Activated CD8-positive, alpha-beta memory T cell treated with anti-CD3 and anti-CD28 coated beads, Interleukin-2, amount 10 ng/mL, durations not matched to agents 7 days and 5 days (primary cell): Measurements from ENCODE around the gene FAM20A. TPM values are rescaled to one million over a fixed set of nuclear protein-coding genes. Genes with fewer than 3 reads are reported as not detected.

ENCODE experiments used
- ATAC-seq: fragments of 150-1000 bp; cut with Tn5 transposase; one replicate; pipeline ENCODE4 v1.10.0; 2021; ENCODE audit warnings: moderate library complexity
- CTCF ChIA-PET: fragments of 350-600 bp; sonication (Branson Sonifier 250); formaldehyde crosslinking; loops from one replicate; lab custom pipeline; 2021; ENCODE audit warnings: antibody characterized with exemption; lab: Charles Lee
- DNase-seq: peaks from one replicate; pipeline ENCODE4 v3.0.0-alpha.2; 2020
- H3K27ac Mint-ChIP-seq: one replicate; pipeline ENCODE4 v1.8.0; 2021; ENCODE audit warnings: mild to moderate bottlenecking, mixed read lengths
- H3K27me3 Mint-ChIP-seq: one replicate; pipeline ENCODE4 v1.8.0; 2021; ENCODE audit warnings: mixed read lengths
- H3K36me3 Mint-ChIP-seq: one replicate; pipeline ENCODE4 v1.8.0; 2021; ENCODE audit warnings: mild to moderate bottlenecking, mixed read lengths
- H3K4me1 Mint-ChIP-seq: one replicate; pipeline ENCODE4 v1.8.0; 2021; ENCODE audit warnings: mixed read lengths
- H3K4me3 Mint-ChIP-seq: one replicate; pipeline ENCODE4 v1.8.0; 2021; ENCODE audit warnings: mild to moderate bottlenecking, moderate library complexity, mixed read lengths
- H3K9me3 Mint-ChIP-seq: one replicate; pipeline ENCODE4 v1.8.0; 2022; ENCODE audit warnings: low read depth, mixed read lengths
- total RNA-seq, 2 experiments: library from RNA; stranded (reverse); gene quantifications; one replicate each; pipeline ENCODE4 v1.2.3, GENCODE V29; 2021

Gene FAM20A
- total RNA-seq = not detected

GRCh38 chr17:68600931-68601564 is at the start of gene FAM20A:
TSS of gene FAM20A (minus strand) at chr17:68601367. CDS start at chr17:68600666, 701 bp downstream.
- no peak within 1 kb of the TSS for H3K4me3 Mint-ChIP-seq
- ATAC-seq = peak; percentile 33

DNA sequence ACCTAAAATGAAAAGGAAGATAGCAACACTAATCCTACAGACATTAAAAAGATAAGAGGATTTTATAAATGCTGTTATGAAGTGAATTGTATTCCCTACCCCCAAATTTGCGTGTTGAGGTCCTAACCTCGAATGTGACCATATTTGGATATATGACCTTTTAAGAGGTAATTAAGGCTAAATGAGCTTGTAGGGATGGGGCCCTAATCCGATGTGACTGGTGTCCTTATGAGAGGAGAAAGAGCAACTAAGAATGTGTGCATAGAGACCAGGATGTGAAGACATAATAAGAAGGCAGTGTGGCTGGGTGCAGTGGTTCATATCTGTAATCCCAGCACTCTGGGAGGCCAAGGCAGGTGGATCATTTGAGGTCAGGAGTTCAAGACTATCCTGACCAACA is 48.2 kb upstream of the FAM20A start:
- no peak for DNase-seq
- no peak overlapping the region for H3K27ac Mint-ChIP-seq
- ATAC-seq = no peak
- no peaks in the 10 kb centered on the region for H3K4me1 Mint-ChIP-seq
- no peaks in the 10 kb centered on the region for H3K36me3 Mint-ChIP-seq
- no peak overlapping the region for H3K4me3 Mint-ChIP-seq
- H3K9me3 Mint-ChIP-seq = no peaks in the 10 kb centered on the region
- CTCF ChIA-PET = no interaction called here
- peaks cover 8% of the 10 kb centered on the region for H3K27me3 Mint-ChIP-seq

More at GRCh38 chr17:68600931-68601564, at the start of gene FAM20A:
- Mint-ChIP-seq H3K4me1 (peaks cover 10% of the 10 kb centered on the region), H3K27ac (no peak within 1 kb of the TSS), H3K9me3 (no peaks in the 10 kb centered on the region), H3K27me3 (peaks cover 78% of the 10 kb centered on the region), H3K36me3 (no peaks in the 10 kb centered on the region)
- DNase-seq = no peak
- CTCF ChIA-PET = no interaction called here

- H3K36me3 Mint-ChIP-seq = no peaks in the 10 kb centered on the region
- CTCF ChIA-PET = no interaction called here
- peaks cover 11% of the 10 kb centered on the region for H3K27me3 Mint-ChIP-seq
- H3K4me1 Mint-ChIP-seq = no peaks in the 10 kb centered on the region
- no peak overlapping the region for H3K27ac Mint-ChIP-seq
- no peak overlapping the region for H3K4me3 Mint-ChIP-seq
- DNase-seq (no peak), ATAC-seq (no peak)
- no peaks in the 10 kb centered on the region for H3K9me3 Mint-ChIP-seq
These were observed 45.7 kb upstream of the FAM20A start for GRCh38 chr17:68646626-68647526.

DNA sequence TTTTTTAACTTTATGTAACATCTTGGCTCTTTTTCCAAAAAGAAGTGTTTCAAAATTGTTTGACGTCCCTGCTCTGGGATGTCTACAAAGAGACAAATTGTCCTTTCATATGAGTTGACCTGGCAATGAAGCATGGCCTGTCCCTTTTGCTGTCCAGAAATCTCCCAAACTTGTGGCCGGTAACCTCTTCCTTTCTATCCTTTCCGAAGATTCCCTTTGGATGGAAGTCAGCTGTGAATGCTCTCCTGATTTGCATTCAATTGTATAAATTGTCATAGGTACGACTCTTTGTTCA is 40.9 kb upstream of the FAM20A start:
- Mint-ChIP-seq H3K4me1 (no peaks in the 10 kb centered on the region), H3K27me3 (peaks cover 15% of the 10 kb centered on the region), H3K9me3 (no peaks in the 10 kb centered on the region), H3K27ac (no peak overlapping the region), H3K36me3 (no peaks in the 10 kb centered on the region), H3K4me3 (no peak overlapping the region)
- CTCF ChIA-PET = no interaction called here
- DNase-seq (no peak), ATAC-seq (no peak)

GRCh38 chr17:68641276-68642117 is 40.3 kb upstream of the FAM20A start:
- ATAC-seq = no peak
- CTCF ChIA-PET = no interaction called here
- Mint-ChIP-seq H3K27me3 (peaks cover 15% of the 10 kb centered on the region), H3K27ac (no peak overlapping the region), H3K9me3 (no peaks in the 10 kb centered on the region), H3K4me1 (no peaks in the 10 kb centered on the region), H3K36me3 (no peaks in the 10 kb centered on the region), H3K4me3 (no peak overlapping the region)
- no peak for DNase-seq

- Mint-ChIP-seq H3K36me3 (no peaks in the 10 kb centered on the region), H3K9me3 (no peaks in the 10 kb centered on the region), H3K27ac (no peak overlapping the region), H3K4me3 (no peak overlapping the region), H3K27me3 (peaks cover 12% of the 10 kb centered on the region), H3K4me1 (no peaks in the 10 kb centered on the region)
- CTCF ChIA-PET = interaction anchor here (0.7 kb wide), 1 partner anchor 628 kb away, joined by 3 read pairs; no protein-coding TSS in a partner anchor
- no peak for ATAC-seq
- no peak for DNase-seq
These were observed 39.2 kb upstream of the FAM20A start for GRCh38 chr17:68640242-68640989.

- no peaks in the 10 kb centered on the region for H3K36me3 Mint-ChIP-seq
- no peaks in the 10 kb centered on the region for H3K4me1 Mint-ChIP-seq
- peaks cover 2% of the 10 kb centered on the region for H3K27me3 Mint-ChIP-seq
- ATAC-seq = no peak
- H3K4me3 Mint-ChIP-seq = no peak overlapping the region
- no peak for DNase-seq
- CTCF ChIA-PET = interaction anchor here (1.0 kb wide), 1 partner anchor 20 kb away, joined by 3 read pairs; no protein-coding TSS in a partner anchor
- no peaks in the 10 kb centered on the region for H3K9me3 Mint-ChIP-seq
- no peak overlapping the region for H3K27ac Mint-ChIP-seq
These were observed 33.2 kb upstream of the FAM20A start for GRCh38 chr17:68634345-68634876.

GRCh38 chr17:68628576-68628957 is 27.4 kb upstream of the FAM20A start:
- no peaks in the 10 kb centered on the region for H3K4me1 Mint-ChIP-seq
- no peaks in the 10 kb centered on the region for H3K9me3 Mint-ChIP-seq
- H3K27ac Mint-ChIP-seq = no peak overlapping the region
- DNase-seq (no peak), ATAC-seq (no peak)
- CTCF ChIA-PET = no interaction called here
- peaks cover 5% of the 10 kb centered on the region for H3K27me3 Mint-ChIP-seq
- no peaks in the 10 kb centered on the region for H3K36me3 Mint-ChIP-seq
- no peak overlapping the region for H3K4me3 Mint-ChIP-seq

DNA sequence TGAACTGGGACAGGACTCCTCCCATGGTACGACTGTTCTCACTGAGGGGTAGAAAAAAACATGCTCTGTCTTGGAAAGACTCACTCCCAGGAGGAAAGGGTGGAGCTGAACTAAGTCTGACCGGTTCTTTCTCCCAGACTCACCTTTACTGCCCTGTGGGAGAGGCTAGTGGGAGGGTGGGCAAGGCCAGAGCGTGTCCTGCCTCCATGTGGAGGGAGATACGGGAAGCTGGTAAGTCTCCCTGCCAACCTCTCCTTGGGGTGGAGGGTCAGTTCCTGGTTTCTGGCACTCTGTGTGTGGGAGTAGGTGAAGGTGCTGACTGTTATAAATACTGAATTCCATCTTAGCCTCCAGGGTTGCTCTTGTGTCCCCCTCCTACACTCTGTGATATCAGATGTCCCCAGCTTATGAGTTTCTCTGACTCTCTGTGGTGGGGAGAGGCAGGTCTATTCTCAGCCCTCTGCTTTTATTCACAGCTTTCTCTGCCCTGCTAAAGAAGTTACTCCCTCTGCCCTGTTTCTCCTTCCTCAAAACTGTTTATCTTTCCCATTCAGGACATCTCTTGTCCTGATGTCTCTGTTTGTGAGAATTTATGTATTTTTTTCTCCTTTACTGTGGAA is 26.9 kb upstream of the FAM20A start:
- H3K9me3 Mint-ChIP-seq = no peaks in the 10 kb centered on the region
- no peaks in the 10 kb centered on the region for H3K36me3 Mint-ChIP-seq
- DNase-seq (no peak), ATAC-seq (no peak)
- H3K27ac Mint-ChIP-seq = no peak overlapping the region
- H3K27me3 Mint-ChIP-seq = peaks cover 5% of the 10 kb centered on the region
- no peak overlapping the region for H3K4me3 Mint-ChIP-seq
- CTCF ChIA-PET = no interaction called here
- H3K4me1 Mint-ChIP-seq = no peaks in the 10 kb centered on the region

- Mint-ChIP-seq H3K27me3 (peaks cover 15% of the 10 kb centered on the region), H3K4me1 (no peaks in the 10 kb centered on the region), H3K4me3 (no peak overlapping the region), H3K9me3 (no peaks in the 10 kb centered on the region), H3K27ac (no peak overlapping the region), H3K36me3 (no peaks in the 10 kb centered on the region)
- no peak for ATAC-seq
- no peak for DNase-seq
- CTCF ChIA-PET = no interaction called here
These were observed 23.2 kb upstream of the FAM20A start for GRCh38 chr17:68624381-68624780.

GRCh38 chr17:68623811-68624210 is 22.6 kb upstream of the FAM20A start:
- Mint-ChIP-seq H3K4me3 (no peak overlapping the region), H3K4me1 (no peaks in the 10 kb centered on the region), H3K9me3 (no peaks in the 10 kb centered on the region), H3K27ac (no peak overlapping the region), H3K36me3 (no peaks in the 10 kb centered on the region), H3K27me3 (peaks cover 20% of the 10 kb centered on the region)
- CTCF ChIA-PET = no interaction called here
- ATAC-seq (no peak), DNase-seq (no peak)

- Mint-ChIP-seq H3K4me3 (no peak overlapping the region), H3K9me3 (no peaks in the 10 kb centered on the region), H3K36me3 (no peaks in the 10 kb centered on the region), H3K4me1 (no peaks in the 10 kb centered on the region), H3K27ac (no peak overlapping the region), H3K27me3 (peaks cover 26% of the 10 kb centered on the region)
- DNase-seq (no peak), ATAC-seq (no peak)
- CTCF ChIA-PET = no interaction called here
These were observed 21.3 kb upstream of the FAM20A start for GRCh38 chr17:68622423-68622822.
